Panc1 (cell line): ENCODE results near the gene NCK2. TPM values are rescaled to one million over a fixed set of nuclear protein-coding genes. Genes with fewer than 3 reads are reported as not detected.

ENCODE experiments used
- ATAC-seq: fragments of 200-7000 bp; cut with Tn5 transposase; 2 replicates; pipeline ENCODE4 v1.9.1; 2020; ENCODE audit warnings: mild to moderate bottlenecking, moderate library complexity
- BruUV-seq: library from RNA; stranded (reverse); fragments of 400-500 nt; replicated peaks from 2 replicates; lab custom pipeline; 2021; lab: Mats Ljungman, UMichigan
- CTCF ChIA-PET: fragments of 300-600 bp; sonication (Branson Sonifier 250); formaldehyde crosslinking; loops from one replicate; lab custom pipeline; 2022; ENCODE audit warnings: antibody characterized with exemption; lab: Charles Lee
- POLR2A ChIA-PET: fragments of 300-600 bp; sonication (Branson Sonifier 250); formaldehyde crosslinking; loops from one replicate; lab custom pipeline; 2022; ENCODE audit warnings: antibody characterized with exemption; lab: Charles Lee
- DNase-seq: peaks from one replicate; pipeline ENCODE4 v3.0.0-alpha.2; 2010; ENCODE audit warnings: low read depth, low spot score
- H3K27ac ChIP-seq: 2 replicates; pipeline ENCODE4 v1.5.1; 2011; ENCODE audit warnings: mild to moderate bottlenecking, low read length, inconsistent platforms
- H3K27me3 ChIP-seq: fragments of 200-500 bp; sonication (Bioruptor generic); 2 replicates; pipeline ENCODE4 v1.6.0; 2014; ENCODE audit warnings: low read length, inconsistent platforms; ENCODE audit not compliant: control insufficient read depth, insufficient read depth
- H3K36me3 ChIP-seq: fragments of 200-500 bp; sonication (Bioruptor generic); 2 replicates; pipeline ENCODE4 v1.5.1; 2014; ENCODE audit warnings: inconsistent platforms, mild to moderate bottlenecking, low read length, moderate library complexity; ENCODE audit not compliant: control insufficient read depth, insufficient read depth
- H3K4me1 ChIP-seq: 2 replicates; pipeline ENCODE4 v1.5.1; 2011; ENCODE audit warnings: inconsistent platforms, mild to moderate bottlenecking, low read length, moderate library complexity; ENCODE audit not compliant: control insufficient read depth, insufficient read depth
- H3K4me3 ChIP-seq, 2 experiments: 2 replicates each; pipeline ENCODE4 v1.5.1; 2011 to 2012; ENCODE audit warnings: low read depth in 2 of 2, low read length in 2 of 2, mild to moderate bottlenecking in 2 of 2, inconsistent platforms in 1 of 2, moderate library complexity in 1 of 2
- H3K9me3 ChIP-seq: fragments of 200-500 bp; sonication (Bioruptor generic); 2 replicates; pipeline ENCODE4 v1.5.1; 2014; ENCODE audit warnings: low read depth, mild to moderate bottlenecking, inconsistent platforms, low read length, moderate library complexity; ENCODE audit not compliant: control insufficient read depth, insufficient read depth
- CTCF ChIP-seq: fragments of 450-650 bp; IDR thresholded peaks from 2 replicates; pipeline ENCODE4 v1.5.1; 2017; ENCODE audit warnings: mild to moderate bottlenecking
- POLR2AphosphoS5 ChIP-seq: IDR thresholded peaks from 2 replicates; pipeline ENCODE4 v1.6.1; 2012; ENCODE audit warnings: mild to moderate bottlenecking, low read depth, low read length, moderate library complexity
- REST ChIP-seq, 2 experiments: IDR thresholded peaks; 2 replicates each; pipeline ENCODE4 v1.6.1; 2011 to 2012; ENCODE audit warnings: low read depth in 2 of 2, control low read depth in 1 of 2, low read length in 1 of 2, mild to moderate bottlenecking in 1 of 2, moderate library complexity in 1 of 2; ENCODE audit not compliant: insufficient read depth in 1 of 2
- SIN3A ChIP-seq: IDR thresholded peaks from 2 replicates; pipeline ENCODE4 v1.6.1; 2012; ENCODE audit warnings: low read depth, mild to moderate bottlenecking, low read length, moderate library complexity, borderline replicate concordance; ENCODE audit not compliant: insufficient read depth
- TCF7L2 ChIP-seq: IDR thresholded peaks from 2 replicates; pipeline ENCODE4 v1.6.1; 2011; ENCODE audit warnings: mild to moderate bottlenecking, low read depth, low read length, inconsistent platforms
- in situ Hi-C: cut with HindIII; loops from 2 replicates; pipeline ENCODE4 v1.10.0; 2016; ENCODE audit warnings: low sequenced_read_pairs, low pct_unique_long_range_greater_than_20kb
- intact Hi-C: fragments of 100-400 bp; cut with micrococcal nuclease; formaldehyde crosslinking; loops from one replicate; pipeline ENCODE4 v1.10.0; 2022; ENCODE audit not compliant: unreplicated experiment
- total RNA-seq: library from RNA; stranded (reverse); gene quantifications from one replicate; pipeline ENCODE4 v1.2.1, GENCODE V29; 2021; ENCODE audit not compliant: unreplicated experiment

Gene NCK2
- total RNA-seq, 1 experiment from 2014 or later = 60.7 TPM

- DNase-seq = no peak
- CTCF ChIA-PET = no interaction called here
Measured at GRCh38 chr2:105748566-105748965, 3.9 kb downstream of the NCK2 start.

GRCh38 chr2:105749583-105750400 lies 5.1 kb downstream of the NCK2 start:
- H3K4me3 ChIP-seq = no peak overlapping the region
- peaks cover 20% of the 10 kb centered on the region for H3K4me1 ChIP-seq
- ATAC-seq (no peak), DNase-seq (no peak)
- intact Hi-C loops (loop anchor here (10.0 kb wide), 1 partner anchor 175 kb away; no protein-coding TSS in a partner anchor), in situ Hi-C loops (no loop called here)
- no TSS peak for BruUV-seq
- no peak overlapping the region for H3K27ac ChIP-seq
- ChIA-PET POLR2A (no interaction called here), CTCF (no interaction called here)
- TF ChIP-seq CTCF (no peak), POLR2AphosphoS5 (no peak), TCF7L2 (no peak), SIN3A (no peak), REST (IDR thresholded peaks at IDR 0.05; ENCODE audit: insufficient read depth in 1 of 2, low read depth in 2 of 2, low read length in 1 of 2) (no peak)
- no peaks in the 10 kb centered on the region; the same call in 1 of the 2 replicates for H3K36me3 ChIP-seq
- no peaks in the 10 kb centered on the region for H3K27me3 ChIP-seq
- no peaks in the 10 kb centered on the region for H3K9me3 ChIP-seq

More at GRCh38 chr2:105748566-105748965, 3.9 kb downstream of the NCK2 start:
- POLR2A ChIA-PET = no interaction called here
- Histone ChIP-seq H3K27me3 (no peaks in the 10 kb centered on the region), H3K27ac (no peak overlapping the region), H3K4me3 (no peak overlapping the region), H3K9me3 (no peaks in the 10 kb centered on the region), H3K36me3 (no peaks in the 10 kb centered on the region; the same call in 1 of the 2 replicates), H3K4me1 (peaks cover 23% of the 10 kb centered on the region)
- no peak for ATAC-seq
- in situ Hi-C loops (no loop called here), intact Hi-C loops (loop anchor here (10.0 kb wide), 1 partner anchor 174 kb away; no protein-coding TSS in a partner anchor)
- TF ChIP-seq TCF7L2 (no peak), CTCF (0 out of 2 replicates have a peak, but pooled peaks have one; percentile 25), REST (IDR thresholded peaks at IDR 0.05; ENCODE audit: insufficient read depth in 1 of 2, low read depth in 2 of 2, low read length in 1 of 2) (no peak)
- BruUV-seq = no TSS peak
